GM18520 (cell line): ENCODE results near the gene RAD51B.

Experiments used
- ATAC-seq: cut with Tn5 transposase; IDR thresholded peaks from one replicate; pipeline ENCODE4 v1.9.1; 2021; ENCODE audit not compliant: unreplicated experiment

Gene RAD51B

GRCh38 chr14:68722186-68722585, 902.6 kb downstream of the RAD51B start:
- no peak for ATAC-seq

GRCh38 chr14:68722968-68723566, 903.5 kb downstream of the RAD51B start:
- no peak for ATAC-seq

GRCh38 chr14:68723808-68724268, 904.3 kb downstream of the RAD51B start:
- no peak for ATAC-seq

DNA sequence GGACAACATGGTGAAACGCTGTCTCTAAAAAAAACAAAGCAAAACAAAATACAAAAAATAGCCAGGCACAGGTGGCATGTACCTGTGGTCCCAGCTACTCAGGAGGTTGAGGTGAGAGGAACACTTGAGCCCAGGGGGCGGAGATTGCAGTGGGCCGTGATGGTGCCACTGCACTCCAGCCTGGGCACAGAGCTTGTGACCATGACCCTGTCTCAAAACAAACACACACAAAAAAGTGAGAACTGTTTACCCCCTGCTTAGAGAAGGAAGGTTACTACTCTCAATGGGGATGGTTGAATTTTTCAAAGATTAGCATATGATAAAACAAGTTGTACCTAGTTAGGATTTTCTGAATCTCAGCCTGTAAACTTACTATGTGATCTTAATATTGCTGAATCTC, 905.3 kb downstream of the RAD51B start:
- no peak for ATAC-seq

DNA sequence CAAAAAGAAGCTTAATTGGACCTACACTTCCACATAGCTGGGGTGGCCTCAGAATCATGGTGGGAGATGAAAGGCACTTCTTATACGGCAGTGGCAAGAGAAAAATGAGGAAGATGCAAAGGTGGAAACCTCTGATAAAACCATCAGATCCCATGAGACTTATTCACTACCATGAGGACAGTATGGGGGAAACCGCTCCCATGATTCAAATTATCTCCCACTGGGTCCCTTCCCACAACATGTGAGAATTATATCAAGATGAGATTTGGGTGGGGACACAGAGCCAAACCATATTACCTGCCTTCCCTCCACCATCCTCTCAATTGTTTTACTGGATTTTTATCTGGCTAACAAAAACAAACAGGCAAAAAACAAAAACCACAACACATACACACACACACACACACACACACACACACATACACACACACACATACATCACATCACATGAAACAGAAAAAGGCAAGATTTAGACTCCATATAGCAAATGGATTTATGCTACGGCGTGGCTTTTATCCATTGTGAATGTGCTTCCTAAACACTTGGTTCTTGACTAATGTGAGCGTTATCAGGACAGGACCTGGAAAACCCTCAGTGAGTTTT, 906.6 kb downstream of the RAD51B start:
- no peak for ATAC-seq

DNA sequence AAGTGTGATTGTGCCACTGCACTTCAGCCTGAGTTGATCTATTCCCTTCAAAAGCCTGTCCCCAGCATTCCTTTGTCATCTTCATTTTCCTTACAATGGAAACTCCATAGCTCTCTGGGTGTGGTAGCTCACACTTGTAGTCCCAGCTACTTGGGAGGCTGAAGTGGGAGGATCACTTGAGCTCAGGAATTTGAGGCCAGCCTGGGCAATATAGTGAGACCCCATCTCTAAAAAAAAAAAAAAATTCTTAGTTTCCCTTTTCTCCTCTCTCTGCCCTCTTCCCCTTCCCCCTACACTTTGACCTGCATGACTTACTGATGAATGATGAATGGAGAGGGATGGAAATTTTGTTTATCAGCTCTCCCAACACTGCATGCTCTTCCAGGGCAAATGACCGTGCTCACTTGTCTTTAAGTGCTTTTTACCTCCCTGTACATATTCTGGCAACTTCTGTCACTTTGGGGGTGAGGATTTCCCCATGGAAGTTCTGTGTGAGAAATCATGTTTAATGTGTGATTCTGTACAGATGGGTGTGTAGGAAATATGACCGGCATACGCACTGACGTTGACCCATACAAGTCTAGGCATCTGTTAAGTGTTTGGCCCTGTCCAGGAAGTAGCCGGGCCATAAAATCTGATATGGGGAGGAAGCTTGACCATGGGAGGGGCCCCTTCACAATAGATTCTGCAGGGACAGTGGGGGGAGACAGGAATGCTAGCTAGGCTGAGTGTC, 907.9 kb downstream of the RAD51B start:
- ATAC-seq, result no peak

DNA sequence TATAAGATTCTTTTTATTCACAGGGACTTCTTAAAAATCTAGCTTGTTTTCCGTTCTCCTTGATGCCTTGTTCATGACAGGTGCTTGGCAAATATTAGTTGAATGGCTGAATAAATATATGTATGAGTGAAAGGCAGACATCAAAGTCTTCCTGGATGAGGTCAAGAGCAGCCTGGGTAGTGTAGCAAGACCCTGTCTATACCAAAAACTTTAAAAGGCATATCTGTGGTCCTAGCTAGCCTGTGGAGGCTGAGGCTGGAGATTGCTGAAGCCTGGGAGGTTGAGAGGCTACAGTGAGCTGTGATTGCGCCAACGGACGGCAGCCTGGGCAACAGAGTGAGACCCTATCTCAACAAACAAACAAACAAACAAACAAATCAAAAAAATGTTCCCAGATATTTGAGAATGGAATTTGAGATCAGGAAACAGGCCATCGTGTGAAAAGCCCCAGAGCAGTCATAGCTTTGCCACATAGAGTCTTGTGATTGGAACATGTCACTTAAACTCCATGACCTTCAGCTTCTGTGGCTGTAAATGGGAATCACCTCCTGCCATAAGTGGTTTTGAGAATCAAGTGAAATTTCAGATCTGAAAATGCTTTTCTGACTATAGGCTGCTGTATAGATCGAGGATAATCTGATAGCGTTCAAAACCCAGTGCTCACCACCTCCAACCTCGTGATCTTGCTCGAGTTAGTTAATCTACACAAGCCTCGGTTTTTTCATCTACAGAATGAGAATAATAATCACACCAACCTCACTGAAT, 908.9 kb downstream of the RAD51B start:
- no peak for ATAC-seq

- ATAC-seq, result no peak
Observed at GRCh38 chr14:68729556-68729955, 910.0 kb downstream of the RAD51B start.

DNA sequence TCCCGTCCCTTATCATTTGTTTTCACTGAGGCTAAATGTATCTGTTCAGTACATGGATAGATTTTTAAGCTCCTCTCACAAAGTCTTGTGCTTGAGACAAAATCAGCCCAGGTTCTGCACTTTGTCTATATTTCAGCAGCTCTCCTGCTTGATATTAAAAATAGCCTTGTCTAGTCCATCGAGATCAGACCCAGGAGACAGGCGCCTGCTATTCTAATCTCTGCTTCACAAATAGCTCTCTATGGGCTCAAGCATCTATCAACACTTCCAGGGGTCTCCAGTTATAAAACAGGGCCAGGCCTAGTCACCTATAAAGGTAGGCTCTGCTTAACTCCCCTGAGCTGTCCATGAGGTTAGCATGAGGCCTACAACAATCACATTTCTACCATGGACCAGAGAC, 910.8 kb downstream of the RAD51B start:
- no peak for ATAC-seq

DNA sequence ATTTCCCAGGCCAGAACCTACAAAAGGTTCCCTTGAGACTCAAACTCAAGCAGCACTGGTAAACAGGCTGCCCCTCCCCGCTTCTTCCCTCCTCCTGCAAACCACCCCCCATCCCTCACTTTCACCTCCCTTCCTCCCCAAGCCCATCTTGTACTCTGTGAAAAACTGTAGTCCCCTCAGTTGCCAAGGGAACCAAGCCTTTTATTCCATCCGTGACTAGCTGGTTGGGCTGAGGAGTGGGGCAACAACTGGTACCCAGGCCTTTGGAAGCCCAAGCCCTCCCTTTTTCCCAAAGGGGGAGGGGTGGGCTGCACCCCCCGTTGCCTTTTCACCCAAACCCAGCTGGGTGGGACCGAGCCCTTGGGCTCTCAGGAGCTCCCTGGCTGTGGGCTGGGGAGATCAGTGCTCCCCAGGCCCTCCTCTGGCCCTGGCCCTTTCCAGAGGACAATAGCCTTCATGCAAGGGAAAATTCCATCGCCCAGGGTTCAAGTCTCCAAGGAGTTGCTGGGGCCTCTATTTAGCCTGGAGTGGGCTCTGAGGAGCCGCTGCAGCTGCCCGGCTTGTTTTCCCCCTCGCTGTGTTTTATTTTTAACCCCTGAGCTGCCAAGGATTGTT, 911.3 kb downstream of the RAD51B start:
- ATAC-seq, result no peak

GRCh38 chr14:68733086-68733914, 913.7 kb downstream of the RAD51B start:
- no peak for ATAC-seq

DNA sequence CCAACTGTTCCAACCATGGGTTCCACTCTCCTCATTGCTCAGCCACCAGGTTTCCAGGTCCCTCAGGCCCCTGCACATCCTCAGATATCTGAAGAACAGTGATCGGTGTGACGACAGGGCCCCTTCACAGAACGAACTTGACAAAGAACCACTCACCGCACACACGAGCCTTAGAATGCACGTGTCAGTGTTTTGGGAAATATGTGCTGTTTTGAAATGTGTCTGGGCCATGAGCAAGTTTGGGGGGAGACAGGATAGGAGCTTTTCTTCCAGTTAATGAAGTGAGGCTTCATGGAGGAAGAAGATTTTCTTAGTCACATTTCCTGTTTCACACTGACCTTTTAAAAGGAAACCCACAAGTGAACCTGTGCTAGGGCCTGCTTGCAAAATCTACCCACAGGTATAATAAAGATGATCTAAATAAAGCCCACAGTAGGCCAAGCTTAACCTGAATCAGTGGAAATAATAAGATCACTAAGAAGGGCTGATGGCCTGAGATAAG, 914.7 kb downstream of the RAD51B start:
- peak; percentile 47 for ATAC-seq

GRCh38 chr14:68735856-68736255, 916.3 kb downstream of the RAD51B start:
- ATAC-seq, result no peak

GRCh38 chr14:68736471-68736871, 916.9 kb downstream of the RAD51B start:
- ATAC-seq, result no peak

GRCh38 chr14:68737086-68737485, 917.5 kb downstream of the RAD51B start:
- ATAC-seq, result no peak

GRCh38 chr14:68738559-68738958, 919.0 kb downstream of the RAD51B start:
- ATAC-seq, result no peak

DNA sequence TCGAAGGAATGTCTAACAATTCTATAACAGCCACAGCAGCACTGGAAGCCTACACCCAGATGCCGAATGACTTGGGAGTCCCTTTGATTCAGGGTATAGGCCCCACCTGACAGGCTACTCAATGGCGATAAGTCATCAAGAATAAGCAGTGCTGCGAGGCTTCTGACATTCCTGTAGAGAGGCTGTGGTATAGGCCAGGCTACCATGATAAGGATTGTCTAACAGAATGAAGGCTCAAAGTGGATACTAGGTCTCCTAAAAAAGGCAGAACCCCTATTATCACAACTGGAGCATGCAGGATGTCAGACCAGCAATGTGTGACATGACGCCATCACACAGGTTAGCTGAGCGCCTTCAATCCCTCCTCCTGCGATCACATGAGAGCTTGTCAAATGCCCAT, 920.1 kb downstream of the RAD51B start:
- ATAC-seq, result no peak

- no peak for ATAC-seq
Observed at GRCh38 chr14:68740788-68741476, 921.4 kb downstream of the RAD51B start.

- ATAC-seq, result no peak
Observed at GRCh38 chr14:68741477-68741791, 921.9 kb downstream of the RAD51B start.
